ENCODE data around the gene ZNF235.
"Not testable (repeated sequence)": the region's sequence is repeated elsewhere in the genome, so short reads cannot be mapped to it uniquely, and the experiment has no call there.

The ZNF235 gene

GRCh38 chr19:44304659-44305193 lies at the start of gene ZNF235:
ZNF235 (minus strand) TSS chr19:44305025; CDS start chr19:44303404, 1,621 bp downstream.
- peak; percentile 95 for DNase-seq (ENCODE audit: low spot score)

- DNase-seq (ENCODE audit: low spot score) = no peak
Observed at GRCh38 chr19:44346556-44346955, 41.7 kb upstream of the ZNF235 start.

GRCh38 chr19:44345959-44346358 lies 41.1 kb upstream of the ZNF235 start:
- no peak for DNase-seq (ENCODE audit: low spot score)

- DNase-seq (ENCODE audit: low spot score) = no peak
Observed at GRCh38 chr19:44344255-44344654, 39.4 kb upstream of the ZNF235 start.

- DNase-seq (ENCODE audit: low spot score) = no peak
Observed at GRCh38 chr19:44341794-44342193, 37.0 kb upstream of the ZNF235 start.

GRCh38 chr19:44334639-44335038 lies 29.8 kb upstream of the ZNF235 start:
- DNase-seq (ENCODE audit: low spot score) = not testable (repeated sequence)

- no peak for DNase-seq (ENCODE audit: low spot score)
Observed at GRCh38 chr19:44332145-44332544, 27.3 kb upstream of the ZNF235 start.

GRCh38 chr19:44315883-44316282 lies 11.1 kb upstream of the ZNF235 start:
- no peak for DNase-seq (ENCODE audit: low spot score)

- DNase-seq (ENCODE audit: low spot score) = no peak
Observed at GRCh38 chr19:44313231-44313630, 8.4 kb upstream of the ZNF235 start.

- DNase-seq (ENCODE audit: low spot score) = no peak
Observed at GRCh38 chr19:44308011-44308410, 3.2 kb upstream of the ZNF235 start.

GRCh38 chr19:44306283-44306682 lies 1.5 kb upstream of the ZNF235 start:
- DNase-seq (ENCODE audit: low spot score) = no peak

- no peak for DNase-seq (ENCODE audit: low spot score)
Observed at GRCh38 chr19:44305457-44305856, 632 bp upstream of the ZNF235 start.

GRCh38 chr19:44303976-44304568 lies 753 bp downstream of the ZNF235 start:
- DNase-seq (ENCODE audit: low spot score) = peak; percentile 21

GRCh38 chr19:44303320-44303719 lies 1.5 kb downstream of the ZNF235 start:
- DNase-seq (ENCODE audit: low spot score) = no peak

- no peak for DNase-seq (ENCODE audit: low spot score)
Observed at GRCh38 chr19:44284968-44285367, 19.9 kb downstream of the ZNF235 start.

- DNase-seq (ENCODE audit: low spot score) = no peak
Observed at GRCh38 chr19:44282846-44283245, 22.0 kb downstream of the ZNF235 start.

- no peak for DNase-seq (ENCODE audit: low spot score)
Observed at GRCh38 chr19:44280916-44281315, 23.9 kb downstream of the ZNF235 start.

- no peak for DNase-seq (ENCODE audit: low spot score)
Observed at GRCh38 chr19:44278181-44278690, 26.6 kb downstream of the ZNF235 start.

- DNase-seq (ENCODE audit: low spot score) = no peak
Observed at GRCh38 chr19:44277331-44277730, 27.5 kb downstream of the ZNF235 start.

GRCh38 chr19:44260695-44261446 lies 44.0 kb downstream of the ZNF235 start:
- DNase-seq (ENCODE audit: low spot score) = no peak

GRCh38 chr19:44260343-44260681 lies 44.5 kb downstream of the ZNF235 start:
- peak; percentile 39 for DNase-seq (ENCODE audit: low spot score)

- DNase-seq (ENCODE audit: low spot score) = no peak
Observed at GRCh38 chr19:44258835-44259413, 45.9 kb downstream of the ZNF235 start.

- DNase-seq (ENCODE audit: low spot score) = no peak
Observed at GRCh38 chr19:44258136-44258535, 46.7 kb downstream of the ZNF235 start.
